BJ (cell line): ENCODE data around the gene GRIN1. TPM values are rescaled to one million over a fixed set of nuclear protein-coding genes. Genes with fewer than 3 reads are reported as not detected.

Source experiments
- CTCF ChIA-PET: fragments of 350-600 bp; formaldehyde crosslinking; extraction: SDS; loops from one replicate; lab custom pipeline; 2021; ENCODE audit warnings: antibody characterized with exemption, inconsistent platforms; lab: Yijun Ruan, JAX
- POLR2A ChIA-PET: fragments of 300-600 bp; sonication (Branson Sonifier 250); formaldehyde crosslinking; extraction: SDS; loops from one replicate; lab custom pipeline; 2021; ENCODE audit warnings: antibody characterized with exemption; lab: Charles Lee
- DNase-seq: peaks from one replicate; pipeline ENCODE4 v3.0.0-alpha.2; 2011; ENCODE audit warnings: low read depth
- H3K27me3 ChIP-seq: 2 replicates; pipeline ENCODE4 v1.6.0; 2011; ENCODE audit warnings: low read length; ENCODE audit not compliant: control insufficient read depth, insufficient read depth
- H3K36me3 ChIP-seq: 2 replicates; pipeline ENCODE4 v1.5.1; 2011; ENCODE audit warnings: low read length; ENCODE audit not compliant: control insufficient read depth, insufficient read depth
- H3K4me3 ChIP-seq: 2 replicates; pipeline ENCODE4 v1.5.1; 2011; ENCODE audit warnings: low read depth, mild to moderate bottlenecking, control low read depth, low read length
- CTCF ChIP-seq: IDR thresholded peaks from 2 replicates; pipeline ENCODE4 v1.5.1; 2011; ENCODE audit warnings: low read depth, mild to moderate bottlenecking, control low read depth, inconsistent platforms, low read length, moderate library complexity; ENCODE audit not compliant: insufficient read depth
- polyA plus RNA-seq: library from polyadenylated mRNA; depleted of rRNA; stranded (reverse); fragments of >200 nt; gene quantifications from 2 replicates; pipeline ENCODE4 v1.2.3, GENCODE V29; 2011; rRNA removed
- small RNA-seq: library from RNA; depleted of rRNA; stranded (forward); fragments of <200 nt; gene quantifications from one replicate; pipeline ENCODE3, GENCODE V24; 2012; ENCODE audit warnings: low replicate concordance, low read depth; ENCODE audit not compliant: insufficient read length

Gene GRIN1
- polyA plus RNA-seq, 1 experiment = 0.10 TPM

- POLR2A ChIA-PET = no interaction called here
- no peak for TF ChIP-seq CTCF
- Histone ChIP-seq H3K27me3 (no peaks in the 10 kb centered on the region), H3K36me3 (no peaks in the 10 kb centered on the region; the same call in none of the 2 replicates), H3K4me3 (no peak overlapping the region)
- CTCF ChIA-PET = interaction anchor here (0.9 kb wide), 1 partner anchor 13 kb away, joined by 3 read pairs; the partner anchor contains the start of gene SLC34A3
- DNase-seq = no peak
Observed at GRCh38 chr9:137217276-137218211, 78.6 kb downstream of the GRIN1 start.

- Histone ChIP-seq H3K4me3 (no peak overlapping the region), H3K27me3 (no peaks in the 10 kb centered on the region), H3K36me3 (no peaks in the 10 kb centered on the region; the same call in none of the 2 replicates)
- TF ChIP-seq CTCF = no peak
- CTCF ChIA-PET = no interaction called here
- no peak for DNase-seq
- POLR2A ChIA-PET = no interaction called here
Observed at GRCh38 chr9:137218212-137218753, 79.3 kb downstream of the GRIN1 start.

Small RNA genes within 50 kb of the gene (small RNA-seq; reads per million reads assigned to genes)
- gene MIR3621 (not detected), gene RF00153 (not detected)

Other genes with a start within 250 kb of the GRIN1 start
- 46.9 and 71.9 TPM in 2 replicates for gene FBXW5, start 194.4 kb upstream of the GRIN1 start, polyA plus RNA-seq
- 0.48 and 0.60 TPM in 2 replicates for gene C8G, start 193.9 kb upstream of the GRIN1 start, polyA plus RNA-seq
- gene LCN12, start 186.9 kb upstream of the GRIN1 start, polyA plus RNA-seq = 0.36 and 0.40 TPM in 2 replicates
- gene PTGDS, start 161.7 kb upstream of the GRIN1 start, polyA plus RNA-seq = 0.31 and 0.58 TPM in 2 replicates
- gene LCNL1, start 156.2 kb upstream of the GRIN1 start, polyA plus RNA-seq = 0.01 and 0.06 TPM in 2 replicates
- 10.3 and 11.8 TPM in 2 replicates for gene PAXX, start 146.7 kb upstream of the GRIN1 start, polyA plus RNA-seq
- 3.9 and 4.0 TPM in 2 replicates for gene CLIC3, start 142.6 kb upstream of the GRIN1 start, polyA plus RNA-seq
- gene ABCA2, start 110.9 kb upstream of the GRIN1 start, polyA plus RNA-seq = 8.7 and 16.0 TPM in 2 replicates
- gene FUT7, start 107.1 kb upstream of the GRIN1 start, polyA plus RNA-seq = not detected in 2 replicates
- 21.8 and 31.9 TPM in 2 replicates for gene NPDC1, start 93.0 kb upstream of the GRIN1 start, polyA plus RNA-seq
- not detected in 2 replicates for gene ENTPD2, start 85.1 kb upstream of the GRIN1 start, polyA plus RNA-seq
- 5.1 and 8.6 TPM in 2 replicates for gene SAPCD2, start 68.6 kb upstream of the GRIN1 start, polyA plus RNA-seq
- gene UAP1L1, start 61.6 kb upstream of the GRIN1 start, polyA plus RNA-seq = 2.8 and 5.6 TPM in 2 replicates
- gene MAN1B1, start 52.2 kb upstream of the GRIN1 start, polyA plus RNA-seq = 53.0 and 80.0 TPM in 2 replicates
- 66.7 and 94.4 TPM in 2 replicates for gene DPP7, start 24.4 kb upstream of the GRIN1 start, polyA plus RNA-seq
- not detected in 2 replicates for gene LRRC26, start 30.9 kb downstream of the GRIN1 start, polyA plus RNA-seq
- not detected in 2 replicates for gene TMEM210, start 32.9 kb downstream of the GRIN1 start, polyA plus RNA-seq
- gene ANAPC2, start 49.4 kb downstream of the GRIN1 start, polyA plus RNA-seq = 14.6 and 25.5 TPM in 2 replicates
- gene SSNA1, start 49.5 kb downstream of the GRIN1 start, polyA plus RNA-seq = 53.8 and 81.4 TPM in 2 replicates
- 2.9 and 3.5 TPM in 2 replicates for gene TPRN, start 61.6 kb downstream of the GRIN1 start, polyA plus RNA-seq
- gene TMEM203, start 66.5 kb downstream of the GRIN1 start, polyA plus RNA-seq = 37.8 and 43.8 TPM in 2 replicates
- 4.4 and 7.1 TPM in 2 replicates for gene NDOR1, start 66.5 kb downstream of the GRIN1 start, polyA plus RNA-seq
- gene RNF208, start 83.1 kb downstream of the GRIN1 start, polyA plus RNA-seq = 0.26 and 0.39 TPM in 2 replicates
- 0.58 and 0.74 TPM in 2 replicates for gene CYSRT1, start 86.0 kb downstream of the GRIN1 start, polyA plus RNA-seq
- gene RNF224, start 88.3 kb downstream of the GRIN1 start, polyA plus RNA-seq = not detected in 2 replicates
- gene SLC34A3, start 91.7 kb downstream of the GRIN1 start, polyA plus RNA-seq = not detected in 2 replicates
- 263 and 385 TPM in 2 replicates for gene TUBB4B, start 102.1 kb downstream of the GRIN1 start, polyA plus RNA-seq
- not detected in 2 replicates for gene STPG3, start 112.1 kb downstream of the GRIN1 start, polyA plus RNA-seq
- 26.6 and 51.9 TPM in 2 replicates for gene NELFB, start 116.2 kb downstream of the GRIN1 start, polyA plus RNA-seq
- gene TOR4A, start 138.6 kb downstream of the GRIN1 start, polyA plus RNA-seq = 16.9 and 23.8 TPM in 2 replicates
- 0.17 TPM in 2 replicates for gene NRARP, start 163.1 kb downstream of the GRIN1 start, polyA plus RNA-seq